Panc1 (cell line): Measurements from ENCODE around the gene MGMT.

ENCODE experiments used
- POLR2AphosphoS5 ChIP-seq: IDR thresholded peaks from 2 replicates; pipeline ENCODE4 v1.6.1; 2012; ENCODE audit warnings: mild to moderate bottlenecking, low read depth, low read length, moderate library complexity
- SIN3A ChIP-seq: IDR thresholded peaks from 2 replicates; pipeline ENCODE4 v1.6.1; 2012; ENCODE audit warnings: low read depth, mild to moderate bottlenecking, low read length, moderate library complexity, borderline replicate concordance; ENCODE audit not compliant: insufficient read depth
- TCF7L2 ChIP-seq: IDR thresholded peaks from 2 replicates; pipeline ENCODE4 v1.6.1; 2011; ENCODE audit warnings: mild to moderate bottlenecking, low read depth, low read length, inconsistent platforms
- TF ChIP-seq, protein P1 (sequence below): fragments of 450-650 bp; IDR thresholded peaks from 2 replicates; pipeline ENCODE4 v1.5.1; 2017; ENCODE audit warnings: mild to moderate bottlenecking
- TF ChIP-seq, protein P2 (sequence below), 2 experiments: IDR thresholded peaks; 2 replicates each; pipeline ENCODE4 v1.6.1; 2011 to 2012; ENCODE audit warnings: low read depth in 2 of 2, control low read depth in 1 of 2, low read length in 1 of 2, mild to moderate bottlenecking in 1 of 2, moderate library complexity in 1 of 2; ENCODE audit not compliant: insufficient read depth in 1 of 2

DNA sequence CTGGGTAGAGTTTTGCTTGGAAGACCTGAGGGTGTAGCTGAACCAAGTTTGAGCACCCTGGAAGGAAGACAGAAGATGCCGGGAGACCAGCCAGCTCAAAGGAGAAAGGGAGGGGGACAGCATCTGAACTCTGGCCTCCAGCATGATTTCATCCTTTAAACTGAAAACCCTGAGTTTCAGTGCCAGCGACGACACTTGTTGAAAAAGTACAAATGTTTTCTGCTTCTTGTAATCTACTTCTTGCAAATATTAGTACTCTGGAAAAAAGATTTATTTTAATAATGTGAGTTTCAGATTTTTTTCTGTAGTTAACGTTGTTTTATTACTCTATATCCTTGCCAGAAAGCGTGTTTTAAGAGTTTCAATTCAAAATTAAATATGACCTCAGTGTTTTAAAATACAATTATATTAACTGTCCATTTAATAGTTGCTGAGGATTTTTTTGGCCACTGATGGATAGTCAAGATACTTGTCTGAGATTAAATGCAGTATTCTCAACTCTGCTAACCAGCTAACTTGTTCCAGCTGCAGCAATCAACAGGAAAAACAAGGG, 227.7 kb downstream of the MGMT start:
- no peak for TF ChIP-seq POLR2AphosphoS5
- TF ChIP-seq TCF7L2, result no peak
- TF ChIP-seq, protein P1, sequence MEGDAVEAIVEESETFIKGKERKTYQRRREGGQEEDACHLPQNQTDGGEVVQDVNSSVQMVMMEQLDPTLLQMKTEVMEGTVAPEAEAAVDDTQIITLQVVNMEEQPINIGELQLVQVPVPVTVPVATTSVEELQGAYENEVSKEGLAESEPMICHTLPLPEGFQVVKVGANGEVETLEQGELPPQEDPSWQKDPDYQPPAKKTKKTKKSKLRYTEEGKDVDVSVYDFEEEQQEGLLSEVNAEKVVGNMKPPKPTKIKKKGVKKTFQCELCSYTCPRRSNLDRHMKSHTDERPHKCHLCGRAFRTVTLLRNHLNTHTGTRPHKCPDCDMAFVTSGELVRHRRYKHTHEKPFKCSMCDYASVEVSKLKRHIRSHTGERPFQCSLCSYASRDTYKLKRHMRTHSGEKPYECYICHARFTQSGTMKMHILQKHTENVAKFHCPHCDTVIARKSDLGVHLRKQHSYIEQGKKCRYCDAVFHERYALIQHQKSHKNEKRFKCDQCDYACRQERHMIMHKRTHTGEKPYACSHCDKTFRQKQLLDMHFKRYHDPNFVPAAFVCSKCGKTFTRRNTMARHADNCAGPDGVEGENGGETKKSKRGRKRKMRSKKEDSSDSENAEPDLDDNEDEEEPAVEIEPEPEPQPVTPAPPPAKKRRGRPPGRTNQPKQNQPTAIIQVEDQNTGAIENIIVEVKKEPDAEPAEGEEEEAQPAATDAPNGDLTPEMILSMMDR, result no peak
- TF ChIP-seq, protein P2, sequence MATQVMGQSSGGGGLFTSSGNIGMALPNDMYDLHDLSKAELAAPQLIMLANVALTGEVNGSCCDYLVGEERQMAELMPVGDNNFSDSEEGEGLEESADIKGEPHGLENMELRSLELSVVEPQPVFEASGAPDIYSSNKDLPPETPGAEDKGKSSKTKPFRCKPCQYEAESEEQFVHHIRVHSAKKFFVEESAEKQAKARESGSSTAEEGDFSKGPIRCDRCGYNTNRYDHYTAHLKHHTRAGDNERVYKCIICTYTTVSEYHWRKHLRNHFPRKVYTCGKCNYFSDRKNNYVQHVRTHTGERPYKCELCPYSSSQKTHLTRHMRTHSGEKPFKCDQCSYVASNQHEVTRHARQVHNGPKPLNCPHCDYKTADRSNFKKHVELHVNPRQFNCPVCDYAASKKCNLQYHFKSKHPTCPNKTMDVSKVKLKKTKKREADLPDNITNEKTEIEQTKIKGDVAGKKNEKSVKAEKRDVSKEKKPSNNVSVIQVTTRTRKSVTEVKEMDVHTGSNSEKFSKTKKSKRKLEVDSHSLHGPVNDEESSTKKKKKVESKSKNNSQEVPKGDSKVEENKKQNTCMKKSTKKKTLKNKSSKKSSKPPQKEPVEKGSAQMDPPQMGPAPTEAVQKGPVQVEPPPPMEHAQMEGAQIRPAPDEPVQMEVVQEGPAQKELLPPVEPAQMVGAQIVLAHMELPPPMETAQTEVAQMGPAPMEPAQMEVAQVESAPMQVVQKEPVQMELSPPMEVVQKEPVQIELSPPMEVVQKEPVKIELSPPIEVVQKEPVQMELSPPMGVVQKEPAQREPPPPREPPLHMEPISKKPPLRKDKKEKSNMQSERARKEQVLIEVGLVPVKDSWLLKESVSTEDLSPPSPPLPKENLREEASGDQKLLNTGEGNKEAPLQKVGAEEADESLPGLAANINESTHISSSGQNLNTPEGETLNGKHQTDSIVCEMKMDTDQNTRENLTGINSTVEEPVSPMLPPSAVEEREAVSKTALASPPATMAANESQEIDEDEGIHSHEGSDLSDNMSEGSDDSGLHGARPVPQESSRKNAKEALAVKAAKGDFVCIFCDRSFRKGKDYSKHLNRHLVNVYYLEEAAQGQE (IDR thresholded peaks at IDR 0.05; ENCODE audit: insufficient read depth in 1 of 2, low read depth in 2 of 2, low read length in 1 of 2), result no peak
- no peak for TF ChIP-seq SIN3A
